Stimulated activated CD4-positive, alpha-beta T cell treated with anti-CD3 and anti-CD28 coated beads, Interleukin-12 subunit alpha, Interleukin-12 subunit beta, amount 100 ng/mL, for 48 hours (primary cell): ENCODE measurements around the gene ZNF576.
"Not testable (repeated sequence)": the region's sequence is repeated elsewhere in the genome, so short reads cannot be mapped to it uniquely, and the experiment has no call there.

Source experiments
- DNase-seq, 3 donors: peaks; one replicate each; pipeline ENCODE4 v3.0.0-alpha.2; 2020; ENCODE audit warnings: low read depth in 2 of 3, low spot score in 1 of 3

The ZNF576 gene

GRCh38 chr19:43595999-43596841, at the start of gene ZNF576, which contains the start of gene IRGQ:
Gene ZNF576, plus strand, starts transcription at chr19:43596595. Its CDS starts 514 bp downstream, at chr19:43597109.
Gene IRGQ, minus strand, starts transcription at chr19:43596134. Its CDS starts 796 bp downstream, at chr19:43595338.
- DNase-seq: peak; percentile 100

- DNase-seq: not testable (repeated sequence)
These were observed 48.5 kb upstream of the ZNF576 start for GRCh38 chr19:43547926-43548325.

GRCh38 chr19:43548706-43549105, 47.7 kb upstream of the ZNF576 start:
- no peak for DNase-seq

- no peak for DNase-seq
These were observed 44.8 kb upstream of the ZNF576 start for GRCh38 chr19:43551399-43552197.

GRCh38 chr19:43552198-43552450, 44.3 kb upstream of the ZNF576 start:
- no peak for DNase-seq

- no peak for DNase-seq
These were observed 43.8 kb upstream of the ZNF576 start for GRCh38 chr19:43552616-43553015.

- no peak for DNase-seq
These were observed 42.7 kb upstream of the ZNF576 start for GRCh38 chr19:43553656-43554055.

- DNase-seq: no peak
These were observed 42.0 kb upstream of the ZNF576 start for GRCh38 chr19:43554317-43554895.

- peak; percentile 69 to 89 (median 70) for DNase-seq
These were observed 41.1 kb upstream of the ZNF576 start for GRCh38 chr19:43555185-43555770.

GRCh38 chr19:43560687-43561086, 35.7 kb upstream of the ZNF576 start:
- DNase-seq: no peak

GRCh38 chr19:43561139-43561970, 35.0 kb upstream of the ZNF576 start:
- DNase-seq: no peak

GRCh38 chr19:43562226-43562697, 34.1 kb upstream of the ZNF576 start:
- no peak for DNase-seq

- DNase-seq: peak; percentile 38 to 52 (median 43)
These were observed 33.6 kb upstream of the ZNF576 start for GRCh38 chr19:43562698-43563241.

- no peak for DNase-seq
These were observed 32.5 kb upstream of the ZNF576 start for GRCh38 chr19:43563816-43564457.

- DNase-seq: no peak
These were observed 31.6 kb upstream of the ZNF576 start for GRCh38 chr19:43564800-43565199.

- no peak for DNase-seq
These were observed 26.7 kb upstream of the ZNF576 start for GRCh38 chr19:43569657-43570056.

GRCh38 chr19:43570174-43570791, 26.1 kb upstream of the ZNF576 start:
- DNase-seq: no peak

- no peak for DNase-seq
These were observed 24.2 kb upstream of the ZNF576 start for GRCh38 chr19:43572171-43572588.

- DNase-seq: no peak
These were observed 21.8 kb upstream of the ZNF576 start for GRCh38 chr19:43574424-43575155.
